HEK293 (cell line): Measurements from ENCODE around the gene LRBA.

Experiments
- CTCF ChIA-PET: fragments of 350-600 bp; formaldehyde crosslinking; extraction: SDS; loops from one replicate; lab custom pipeline; 2021; ENCODE audit warnings: antibody characterized with exemption; lab: Yijun Ruan, JAX
- POLR2A ChIA-PET: fragments of 300-600 bp; formaldehyde crosslinking; extraction: SDS; loops from one replicate; lab custom pipeline; 2020; ENCODE audit warnings: antibody characterized with exemption, inconsistent platforms; lab: Yijun Ruan, JAX
- H3K27ac ChIP-seq: fragments of 200-500 bp; sonication (Bioruptor generic); 2 replicates; pipeline ENCODE4 v1.5.1; 2014; ENCODE audit warnings: low read depth, low read length, control low read depth, inconsistent platforms; ENCODE audit errors: extremely low read depth
- H3K36me3 ChIP-seq, 2 experiments: fragments of 200-500 bp in 1 of 2; sonication (Bioruptor generic) in 1 of 2; 1 replicate in 1 of 2; 2 replicates in 1 of 2; pipeline ENCODE4 v1.5.1; 2014 to 2017; ENCODE audit warnings: inconsistent platforms in 2 of 2, low read length in 2 of 2; ENCODE audit not compliant: control insufficient read depth in 2 of 2, insufficient read depth in 1 of 2
- H3K4me1 ChIP-seq: fragments of 200-500 bp; sonication (Bioruptor generic); 2 replicates; pipeline ENCODE4 v1.5.1; 2014; ENCODE audit warnings: mild to moderate bottlenecking, low read length, inconsistent platforms; ENCODE audit not compliant: control insufficient read depth, insufficient read depth
- H3K4me3 ChIP-seq: 2 replicates; pipeline ENCODE4 v1.5.1; 2011; ENCODE audit warnings: low read depth, mild to moderate bottlenecking, control low read depth, low read length, moderate library complexity
- H3K9me3 ChIP-seq: fragments of 200-500 bp; sonication (Bioruptor generic); 2 replicates; pipeline ENCODE4 v1.5.1; 2014; ENCODE audit warnings: low read depth, low read length, inconsistent platforms; ENCODE audit not compliant: control insufficient read depth, insufficient read depth
- FEZF1 ChIP-seq: fragments of 450-650 bp; formaldehyde crosslinking; IDR thresholded peaks from 2 replicates; pipeline ENCODE4 v1.5.1; 2016; ENCODE audit warnings: missing biosample characterization, missing genetic modification characterization
- GLI2 ChIP-seq: fragments of 450-650 bp; formaldehyde crosslinking; IDR thresholded peaks from 2 replicates; pipeline ENCODE4; 2017; ENCODE audit warnings: missing biosample characterization, missing genetic modification characterization, low read depth, borderline replicate concordance
- GLIS2 ChIP-seq: fragments of 450-650 bp; formaldehyde crosslinking; IDR thresholded peaks from 2 replicates; pipeline ENCODE4 v1.5.1; 2016; ENCODE audit warnings: missing biosample characterization, missing genetic modification characterization
- MZF1 ChIP-seq: fragments of 450-650 bp; formaldehyde crosslinking; IDR thresholded peaks from 2 replicates; pipeline ENCODE4 v1.5.1; 2017; ENCODE audit warnings: missing biosample characterization, missing genetic modification characterization, borderline replicate concordance
- SCRT1 ChIP-seq: fragments of 450-650 bp; formaldehyde crosslinking; IDR thresholded peaks from 2 replicates; pipeline ENCODE4 v1.5.1; 2016; ENCODE audit warnings: missing biosample characterization, missing genetic modification characterization, borderline replicate concordance
- ZBTB1 ChIP-seq: fragments of 450-650 bp; formaldehyde crosslinking; IDR thresholded peaks from 2 replicates; pipeline ENCODE4 v1.5.1; 2016; ENCODE audit warnings: missing biosample characterization, missing genetic modification characterization
- ZNF112 ChIP-seq: fragments of 450-650 bp; formaldehyde crosslinking; IDR thresholded peaks from 2 replicates; pipeline ENCODE4 v1.5.0; 2017; ENCODE audit warnings: missing biosample characterization, missing genetic modification characterization
- ZNF138 ChIP-seq: fragments of 450-650 bp; formaldehyde crosslinking; IDR thresholded peaks from 2 replicates; pipeline ENCODE4 v1.5.1; 2016; ENCODE audit warnings: missing biosample characterization, missing genetic modification characterization, borderline replicate concordance
- ZNF175 ChIP-seq: fragments of 450-650 bp; formaldehyde crosslinking; IDR thresholded peaks from 2 replicates; pipeline ENCODE4 v1.5.1; 2016; ENCODE audit warnings: missing biosample characterization, missing genetic modification characterization
- ZNF19 ChIP-seq: fragments of 450-650 bp; formaldehyde crosslinking; IDR thresholded peaks from 2 replicates; pipeline ENCODE4; 2016; ENCODE audit warnings: missing biosample characterization, missing genetic modification characterization, low read depth
- ZNF223 ChIP-seq: fragments of 450-650 bp; formaldehyde crosslinking; IDR thresholded peaks from 2 replicates; pipeline ENCODE4 v1.5.1; 2016; ENCODE audit warnings: missing biosample characterization, missing genetic modification characterization
- ZNF23 ChIP-seq: fragments of 450-650 bp; formaldehyde crosslinking; IDR thresholded peaks from 2 replicates; pipeline ENCODE4 v1.5.1; 2016; ENCODE audit warnings: missing biosample characterization, missing genetic modification characterization, borderline replicate concordance
- ZNF266 ChIP-seq: fragments of 450-650 bp; formaldehyde crosslinking; IDR thresholded peaks from 2 replicates; pipeline ENCODE4 v1.5.1; 2016; ENCODE audit warnings: missing biosample characterization, missing genetic modification characterization, low read depth
- ZNF341 ChIP-seq: fragments of 450-650 bp; formaldehyde crosslinking; IDR thresholded peaks from 2 replicates; pipeline ENCODE4; 2016; ENCODE audit warnings: low read depth, missing biosample characterization, missing genetic modification characterization
- ZNF37A ChIP-seq: fragments of 450-650 bp; IDR thresholded peaks from 2 replicates; pipeline ENCODE4 v1.5.1; 2018; ENCODE audit warnings: missing biosample characterization, missing genetic modification characterization
- ZNF416 ChIP-seq: fragments of 450-650 bp; formaldehyde crosslinking; IDR thresholded peaks from 2 replicates; pipeline ENCODE4 v1.5.1; 2016; ENCODE audit warnings: missing biosample characterization, missing genetic modification characterization
- ZNF514 ChIP-seq: fragments of 450-650 bp; formaldehyde crosslinking; IDR thresholded peaks from 2 replicates; pipeline ENCODE4 v1.5.1; 2016; ENCODE audit warnings: missing biosample characterization, missing genetic modification characterization
- ZNF600 ChIP-seq: fragments of 450-650 bp; formaldehyde crosslinking; IDR thresholded peaks from 2 replicates; pipeline ENCODE4 v1.5.1; 2016; ENCODE audit warnings: missing biosample characterization, missing genetic modification characterization
- ZNF629 ChIP-seq: fragments of 450-650 bp; formaldehyde crosslinking; IDR thresholded peaks from 2 replicates; pipeline ENCODE4 v1.5.1; 2017; ENCODE audit warnings: missing biosample characterization, missing genetic modification characterization
- ZNF747 ChIP-seq: fragments of 450-650 bp; formaldehyde crosslinking; IDR thresholded peaks from 2 replicates; pipeline ENCODE4 v1.5.1; 2016; ENCODE audit warnings: missing biosample characterization, missing genetic modification characterization
- ZNF768 ChIP-seq: fragments of 450-650 bp; formaldehyde crosslinking; IDR thresholded peaks from 2 replicates; pipeline ENCODE4 v1.5.1; 2018; ENCODE audit warnings: missing biosample characterization, mild to moderate bottlenecking, missing genetic modification characterization
- ZNF843 ChIP-seq: fragments of 450-650 bp; formaldehyde crosslinking; IDR thresholded peaks from 2 replicates; pipeline ENCODE4 v1.5.1; 2016; ENCODE audit warnings: missing biosample characterization, missing genetic modification characterization
- TF ChIP-seq, protein P1 (sequence below): fragments of 450-650 bp; formaldehyde crosslinking; IDR thresholded peaks from 2 replicates; pipeline ENCODE4 v1.5.1; 2017; ENCODE audit warnings: missing biosample characterization, missing genetic modification characterization
- TF ChIP-seq, protein P2 (sequence below): fragments of 450-650 bp; formaldehyde crosslinking; IDR thresholded peaks from 2 replicates; pipeline ENCODE4 v1.5.1; 2016; ENCODE audit warnings: missing biosample characterization, missing genetic modification characterization
- TF ChIP-seq, protein P3 (sequence below): fragments of 450-650 bp; formaldehyde crosslinking; IDR thresholded peaks from 2 replicates; pipeline ENCODE4 v1.5.1; 2016; ENCODE audit warnings: missing biosample characterization, missing genetic modification characterization
- TF ChIP-seq, protein P4 (sequence below): fragments of 450-650 bp; formaldehyde crosslinking; IDR thresholded peaks from 2 replicates; pipeline ENCODE4 v1.5.1; 2017; ENCODE audit warnings: missing biosample characterization, missing genetic modification characterization
- TF ChIP-seq, protein P5 (sequence below): fragments of 450-650 bp; formaldehyde crosslinking; IDR thresholded peaks from 2 replicates; pipeline ENCODE4 v1.5.1; 2016; ENCODE audit warnings: missing biosample characterization, missing genetic modification characterization

The LRBA gene

DNA sequence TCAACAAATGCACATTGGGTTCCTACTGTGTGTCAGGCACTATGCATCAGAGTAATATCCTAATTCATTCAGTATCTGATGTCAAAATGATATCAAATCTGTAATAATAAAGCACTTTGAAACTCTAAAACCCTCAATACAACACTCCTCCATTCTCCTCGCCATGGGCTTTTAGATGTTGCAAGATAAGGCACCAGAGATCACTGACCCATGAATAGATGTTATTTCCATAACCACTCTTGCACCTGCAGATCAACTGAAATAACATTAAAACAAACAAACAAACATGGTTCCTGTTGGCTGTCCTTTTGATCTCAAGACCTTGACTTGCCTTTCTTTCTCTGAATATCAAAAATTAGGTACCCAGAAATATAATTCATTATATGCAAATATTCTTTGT is 333.0 kb downstream of the LRBA start:
- TF ChIP-seq ZNF112 (no peak), ZNF514 (tag by site-specific recombination) (no peak), ZNF341 (no peak), ZNF629 (tag by site-specific recombination) (no peak), ZBTB1 (no peak), ZNF223 (tag by site-specific recombination) (no peak)
- TF ChIP-seq, protein P1, sequence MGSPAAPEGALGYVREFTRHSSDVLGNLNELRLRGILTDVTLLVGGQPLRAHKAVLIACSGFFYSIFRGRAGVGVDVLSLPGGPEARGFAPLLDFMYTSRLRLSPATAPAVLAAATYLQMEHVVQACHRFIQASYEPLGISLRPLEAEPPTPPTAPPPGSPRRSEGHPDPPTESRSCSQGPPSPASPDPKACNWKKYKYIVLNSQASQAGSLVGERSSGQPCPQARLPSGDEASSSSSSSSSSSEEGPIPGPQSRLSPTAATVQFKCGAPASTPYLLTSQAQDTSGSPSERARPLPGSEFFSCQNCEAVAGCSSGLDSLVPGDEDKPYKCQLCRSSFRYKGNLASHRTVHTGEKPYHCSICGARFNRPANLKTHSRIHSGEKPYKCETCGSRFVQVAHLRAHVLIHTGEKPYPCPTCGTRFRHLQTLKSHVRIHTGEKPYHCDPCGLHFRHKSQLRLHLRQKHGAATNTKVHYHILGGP (tag by site-specific recombination) = no peak
- no peaks in the 10 kb centered on the region for H3K9me3 ChIP-seq
- POLR2A ChIA-PET = no interaction called here
- CTCF ChIA-PET = no interaction called here
- no peaks in the 10 kb centered on the region for H3K36me3 ChIP-seq
- no peaks in the 10 kb centered on the region for H3K4me1 ChIP-seq
- H3K4me3 ChIP-seq = no peak overlapping the region
- H3K27ac ChIP-seq = no peak overlapping the region

DNA sequence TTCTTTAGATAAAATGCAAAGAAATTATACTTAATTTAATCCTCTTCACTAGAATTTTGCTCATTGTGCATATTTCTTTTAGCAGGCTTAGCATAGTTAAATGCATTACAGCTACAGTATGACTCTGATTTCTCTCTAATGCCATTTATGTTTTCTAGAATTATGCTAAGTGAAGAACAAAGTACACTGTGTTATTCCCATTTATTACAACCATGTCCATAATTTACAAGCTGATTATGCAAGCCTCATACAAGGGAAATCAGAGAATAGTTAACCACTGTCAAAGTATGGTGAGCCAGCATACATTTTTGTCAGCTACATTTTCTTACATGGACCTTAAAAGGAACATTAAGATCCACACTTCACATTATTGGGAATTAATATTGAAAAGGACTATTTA is 334.0 kb downstream of the LRBA start:
- no peaks in the 10 kb centered on the region for H3K9me3 ChIP-seq
- no peak overlapping the region for H3K4me3 ChIP-seq
- H3K27ac ChIP-seq = no peak overlapping the region
- ChIA-PET POLR2A (no interaction called here), CTCF (interaction anchor here (0.7 kb wide), 1 partner anchor 279 kb away, joined by 3 read pairs; no protein-coding TSS in a partner anchor)
- H3K36me3 ChIP-seq = no peaks in the 10 kb centered on the region
- H3K4me1 ChIP-seq = no peaks in the 10 kb centered on the region
- no peak for TF ChIP-seq GLI2 (tag by site-specific recombination)
- no peak for TF ChIP-seq ZNF600 (tag by site-specific recombination)
- TF ChIP-seq ZNF23 (tag by site-specific recombination) = no peak
- no peak for TF ChIP-seq ZNF19
- TF ChIP-seq ZNF747 (tag by site-specific recombination) = no peak
- no peak for TF ChIP-seq ZNF843 (tag by site-specific recombination)
- TF ChIP-seq ZNF266 = no peak
- TF ChIP-seq, protein P2, sequence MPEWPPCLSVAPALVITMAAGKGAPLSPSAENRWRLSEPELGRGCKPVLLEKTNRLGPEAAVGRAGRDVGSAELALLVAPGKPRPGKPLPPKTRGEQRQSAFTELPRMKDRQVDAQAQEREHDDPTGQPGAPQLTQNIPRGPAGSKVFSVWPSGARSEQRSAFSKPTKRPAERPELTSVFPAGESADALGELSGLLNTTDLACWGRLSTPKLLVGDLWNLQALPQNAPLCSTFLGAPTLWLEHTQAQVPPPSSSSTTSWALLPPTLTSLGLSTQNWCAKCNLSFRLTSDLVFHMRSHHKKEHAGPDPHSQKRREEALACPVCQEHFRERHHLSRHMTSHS = no peak
- no peak for TF ChIP-seq SCRT1 (tag by site-specific recombination)
- no peak for TF ChIP-seq MZF1 (tag by site-specific recombination)
- no peak for TF ChIP-seq ZNF37A
- TF ChIP-seq, protein P3, sequence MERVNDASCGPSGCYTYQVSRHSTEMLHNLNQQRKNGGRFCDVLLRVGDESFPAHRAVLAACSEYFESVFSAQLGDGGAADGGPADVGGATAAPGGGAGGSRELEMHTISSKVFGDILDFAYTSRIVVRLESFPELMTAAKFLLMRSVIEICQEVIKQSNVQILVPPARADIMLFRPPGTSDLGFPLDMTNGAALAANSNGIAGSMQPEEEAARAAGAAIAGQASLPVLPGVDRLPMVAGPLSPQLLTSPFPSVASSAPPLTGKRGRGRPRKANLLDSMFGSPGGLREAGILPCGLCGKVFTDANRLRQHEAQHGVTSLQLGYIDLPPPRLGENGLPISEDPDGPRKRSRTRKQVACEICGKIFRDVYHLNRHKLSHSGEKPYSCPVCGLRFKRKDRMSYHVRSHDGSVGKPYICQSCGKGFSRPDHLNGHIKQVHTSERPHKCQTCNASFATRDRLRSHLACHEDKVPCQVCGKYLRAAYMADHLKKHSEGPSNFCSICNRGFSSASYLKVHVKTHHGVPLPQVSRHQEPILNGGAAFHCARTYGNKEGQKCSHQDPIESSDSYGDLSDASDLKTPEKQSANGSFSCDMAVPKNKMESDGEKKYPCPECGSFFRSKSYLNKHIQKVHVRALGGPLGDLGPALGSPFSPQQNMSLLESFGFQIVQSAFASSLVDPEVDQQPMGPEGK (tag by site-specific recombination) = no peak
- no peak for TF ChIP-seq GLIS2 (tag by site-specific recombination)
- TF ChIP-seq ZNF138 = no peak

DNA sequence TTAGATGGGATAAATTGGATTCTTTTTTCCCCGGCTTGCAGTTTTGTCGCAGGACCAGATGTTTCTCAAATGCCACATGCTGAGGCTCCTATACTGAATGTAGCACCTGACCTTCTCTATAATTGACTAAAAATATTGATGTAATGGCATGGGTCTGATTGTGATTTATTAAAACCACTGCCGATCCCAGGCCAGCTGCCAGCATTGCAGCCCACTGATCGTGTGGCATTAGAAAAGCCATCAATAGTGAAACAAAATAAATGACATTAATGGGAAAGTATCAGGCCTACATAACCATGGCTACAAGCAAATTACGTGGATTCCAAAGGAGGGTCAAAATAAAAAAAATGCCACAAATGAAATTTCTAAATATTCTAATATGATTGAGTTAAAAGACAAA is 334.4 kb downstream of the LRBA start:
- Histone ChIP-seq H3K4me1 (no peaks in the 10 kb centered on the region), H3K4me3 (no peak overlapping the region), H3K9me3 (no peaks in the 10 kb centered on the region), H3K36me3 (no peaks in the 10 kb centered on the region), H3K27ac (no peak overlapping the region)
- ChIA-PET CTCF (interaction anchor here (0.7 kb wide), 1 partner anchor 280 kb away, joined by 3 read pairs; no protein-coding TSS in a partner anchor), POLR2A (no interaction called here)
- TF ChIP-seq, protein P4, sequence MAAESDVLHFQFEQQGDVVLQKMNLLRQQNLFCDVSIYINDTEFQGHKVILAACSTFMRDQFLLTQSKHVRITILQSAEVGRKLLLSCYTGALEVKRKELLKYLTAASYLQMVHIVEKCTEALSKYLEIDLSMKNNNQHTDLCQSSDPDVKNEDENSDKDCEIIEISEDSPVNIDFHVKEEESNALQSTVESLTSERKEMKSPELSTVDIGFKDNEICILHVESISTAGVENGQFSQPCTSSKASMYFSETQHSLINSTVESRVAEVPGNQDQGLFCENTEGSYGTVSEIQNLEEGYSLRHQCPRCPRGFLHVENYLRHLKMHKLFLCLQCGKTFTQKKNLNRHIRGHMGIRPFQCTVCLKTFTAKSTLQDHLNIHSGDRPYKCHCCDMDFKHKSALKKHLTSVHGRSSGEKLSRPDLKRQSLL (tag by site-specific recombination) = no peak
- TF ChIP-seq, protein P5, sequence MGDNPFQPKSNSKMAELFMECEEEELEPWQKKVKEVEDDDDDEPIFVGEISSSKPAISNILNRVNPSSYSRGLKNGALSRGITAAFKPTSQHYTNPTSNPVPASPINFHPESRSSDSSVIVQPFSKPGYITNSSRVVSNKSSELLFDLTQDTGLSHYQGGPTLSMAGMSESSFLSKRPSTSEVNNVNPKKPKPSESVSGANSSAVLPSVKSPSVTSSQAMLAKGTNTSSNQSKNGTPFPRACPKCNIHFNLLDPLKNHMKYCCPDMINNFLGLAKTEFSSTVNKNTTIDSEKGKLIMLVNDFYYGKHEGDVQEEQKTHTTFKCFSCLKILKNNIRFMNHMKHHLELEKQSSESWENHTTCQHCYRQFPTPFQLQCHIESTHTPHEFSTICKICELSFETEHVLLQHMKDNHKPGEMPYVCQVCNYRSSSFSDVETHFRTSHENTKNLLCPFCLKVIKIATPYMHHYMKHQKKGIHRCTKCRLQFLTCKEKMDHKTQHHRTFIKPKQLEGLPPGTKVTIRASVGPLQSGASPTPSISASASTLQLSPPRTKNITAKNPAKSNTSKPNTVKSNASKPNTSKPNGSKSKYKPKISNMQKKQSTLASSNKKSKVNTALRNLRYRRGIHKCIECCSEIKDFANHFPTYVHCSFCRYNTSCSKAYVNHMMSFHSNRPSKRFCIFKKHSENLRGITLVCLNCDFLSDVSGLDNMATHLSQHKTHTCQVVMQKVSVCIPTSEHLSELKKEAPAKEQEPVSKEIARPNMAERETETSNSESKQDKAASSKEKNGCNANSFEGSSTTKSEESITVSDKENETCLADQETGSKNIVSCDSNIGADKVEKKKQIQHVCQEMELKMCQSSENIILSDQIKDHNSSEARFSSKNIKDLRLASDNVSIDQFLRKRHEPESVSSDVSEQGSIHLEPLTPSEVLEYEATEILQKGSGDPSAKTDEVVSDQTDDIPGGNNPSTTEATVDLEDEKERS = no peak
- TF ChIP-seq ZNF768 (tag by site-specific recombination) = no peak
- no peak for TF ChIP-seq FEZF1 (tag by site-specific recombination)
- no peak for TF ChIP-seq ZNF747 (tag by site-specific recombination)
- TF ChIP-seq ZNF416 = no peak
- TF ChIP-seq ZNF600 (tag by site-specific recombination) = no peak
- no peak for TF ChIP-seq ZNF175 (tag by site-specific recombination)
